ENCODE data around the gene RAD51AP2.

Gene RAD51AP2

DNA sequence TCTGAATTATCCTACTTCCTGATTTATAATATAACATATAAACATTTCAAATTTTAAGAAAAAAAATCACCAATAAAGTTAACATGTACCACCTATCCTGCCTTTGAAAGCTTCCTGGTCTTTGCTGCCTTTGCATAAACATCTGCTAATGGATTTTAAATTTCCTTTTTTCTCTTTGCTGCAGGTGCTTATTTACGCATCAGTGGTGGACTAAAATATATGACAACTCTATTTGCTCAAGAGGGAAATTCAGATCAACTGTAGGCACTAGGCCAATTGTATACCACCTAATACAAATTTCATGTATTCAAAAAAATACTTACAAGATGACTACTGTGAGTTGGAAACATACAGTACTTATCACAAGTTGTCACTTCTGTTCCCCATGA, 57.2 kb downstream of the RAD51AP2 start:
- Histone ChIP-seq H3K4me3 (IDR thresholded peaks at IDR 0.05; ENCODE audit: insufficient read depth, low read depth, low read length) (no peak overlapping the region), H3K27ac (no peak overlapping the region), H2AFZ (ENCODE audit: low read depth) (no peak overlapping the region), H3K4me1 (ENCODE audit: low read depth, poor library complexity, severe bottlenecking) (no peaks in the 10 kb centered on the region), H3K4me2 (no peak overlapping the region), H3K36me3 (ENCODE audit: insufficient read depth) (no peaks in the 10 kb centered on the region), H4K20me1 (ENCODE audit: insufficient read depth) (no peaks in the 10 kb centered on the region), H3K79me2 (ENCODE audit: insufficient read depth, low read depth) (no peaks in the 10 kb centered on the region), H3K27me3 (ENCODE audit: insufficient read depth, low read depth) (no peaks in the 10 kb centered on the region), H3K9ac (no peak overlapping the region)
- TF ChIP-seq, protein P1, sequence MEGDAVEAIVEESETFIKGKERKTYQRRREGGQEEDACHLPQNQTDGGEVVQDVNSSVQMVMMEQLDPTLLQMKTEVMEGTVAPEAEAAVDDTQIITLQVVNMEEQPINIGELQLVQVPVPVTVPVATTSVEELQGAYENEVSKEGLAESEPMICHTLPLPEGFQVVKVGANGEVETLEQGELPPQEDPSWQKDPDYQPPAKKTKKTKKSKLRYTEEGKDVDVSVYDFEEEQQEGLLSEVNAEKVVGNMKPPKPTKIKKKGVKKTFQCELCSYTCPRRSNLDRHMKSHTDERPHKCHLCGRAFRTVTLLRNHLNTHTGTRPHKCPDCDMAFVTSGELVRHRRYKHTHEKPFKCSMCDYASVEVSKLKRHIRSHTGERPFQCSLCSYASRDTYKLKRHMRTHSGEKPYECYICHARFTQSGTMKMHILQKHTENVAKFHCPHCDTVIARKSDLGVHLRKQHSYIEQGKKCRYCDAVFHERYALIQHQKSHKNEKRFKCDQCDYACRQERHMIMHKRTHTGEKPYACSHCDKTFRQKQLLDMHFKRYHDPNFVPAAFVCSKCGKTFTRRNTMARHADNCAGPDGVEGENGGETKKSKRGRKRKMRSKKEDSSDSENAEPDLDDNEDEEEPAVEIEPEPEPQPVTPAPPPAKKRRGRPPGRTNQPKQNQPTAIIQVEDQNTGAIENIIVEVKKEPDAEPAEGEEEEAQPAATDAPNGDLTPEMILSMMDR (conservative IDR thresholded peaks at IDR 0.05; ENCODE audit: low read depth, low read length) = no peak
